Measurements from ENCODE around the gene MAP3K14.

DNA sequence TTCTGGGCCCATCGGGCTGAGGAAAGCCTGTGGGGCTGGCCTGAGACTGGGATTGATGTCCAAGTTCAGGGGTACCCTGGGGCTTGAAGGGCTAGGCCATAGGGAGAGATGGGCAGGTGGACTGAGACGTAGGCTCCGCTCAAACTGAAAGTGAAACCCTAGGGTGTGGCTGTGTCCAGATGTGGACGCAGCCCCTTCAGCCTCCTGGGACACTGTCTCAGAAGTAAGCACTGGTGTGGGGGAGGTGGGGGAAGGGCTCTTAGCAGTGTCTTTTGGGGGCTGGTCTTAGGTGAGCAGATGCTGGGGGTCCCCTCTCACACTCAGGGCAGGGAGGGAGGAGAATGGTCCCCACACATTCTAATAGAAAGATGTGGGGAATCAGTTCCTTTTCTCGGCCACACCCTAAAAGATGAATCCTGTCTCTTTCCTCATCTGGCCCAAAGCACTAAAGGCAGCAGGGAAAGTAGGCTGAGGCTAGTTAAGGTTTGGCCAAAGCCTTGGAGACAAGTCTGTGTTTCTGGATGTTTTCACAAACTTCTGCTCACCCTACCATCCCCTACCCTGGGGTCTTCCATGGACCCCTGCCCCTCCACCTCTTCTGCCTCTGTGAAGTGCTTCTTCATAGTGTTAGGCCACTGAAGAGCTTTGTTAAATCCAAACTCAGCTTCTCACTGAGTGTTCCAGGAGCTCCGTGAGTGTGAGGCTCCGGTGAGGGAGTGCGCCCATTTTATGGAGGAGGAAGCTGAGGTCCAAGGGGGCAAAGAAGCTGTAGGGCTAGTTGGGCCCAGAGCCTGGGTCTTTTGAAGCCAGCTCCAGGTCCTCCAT lies 89.5 kb downstream of the MAP3K14 start:
- TF ChIP-seq, protein P1, sequence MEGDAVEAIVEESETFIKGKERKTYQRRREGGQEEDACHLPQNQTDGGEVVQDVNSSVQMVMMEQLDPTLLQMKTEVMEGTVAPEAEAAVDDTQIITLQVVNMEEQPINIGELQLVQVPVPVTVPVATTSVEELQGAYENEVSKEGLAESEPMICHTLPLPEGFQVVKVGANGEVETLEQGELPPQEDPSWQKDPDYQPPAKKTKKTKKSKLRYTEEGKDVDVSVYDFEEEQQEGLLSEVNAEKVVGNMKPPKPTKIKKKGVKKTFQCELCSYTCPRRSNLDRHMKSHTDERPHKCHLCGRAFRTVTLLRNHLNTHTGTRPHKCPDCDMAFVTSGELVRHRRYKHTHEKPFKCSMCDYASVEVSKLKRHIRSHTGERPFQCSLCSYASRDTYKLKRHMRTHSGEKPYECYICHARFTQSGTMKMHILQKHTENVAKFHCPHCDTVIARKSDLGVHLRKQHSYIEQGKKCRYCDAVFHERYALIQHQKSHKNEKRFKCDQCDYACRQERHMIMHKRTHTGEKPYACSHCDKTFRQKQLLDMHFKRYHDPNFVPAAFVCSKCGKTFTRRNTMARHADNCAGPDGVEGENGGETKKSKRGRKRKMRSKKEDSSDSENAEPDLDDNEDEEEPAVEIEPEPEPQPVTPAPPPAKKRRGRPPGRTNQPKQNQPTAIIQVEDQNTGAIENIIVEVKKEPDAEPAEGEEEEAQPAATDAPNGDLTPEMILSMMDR (IDR thresholded peaks at IDR 0.05; ENCODE audit: low read depth, low read length) = no peak
- no peak for TF ChIP-seq EZH2phosphoT487 (IDR thresholded peaks at IDR 0.05; ENCODE audit: low read depth)
